ENCODE results near the gene TSPAN11. TPM values are rescaled to one million over a fixed set of nuclear protein-coding genes. Genes with fewer than 3 reads are reported as not detected.

The TSPAN11 gene
- total RNA-seq, 1 experiment from 2014 or later, result not detected

DNA sequence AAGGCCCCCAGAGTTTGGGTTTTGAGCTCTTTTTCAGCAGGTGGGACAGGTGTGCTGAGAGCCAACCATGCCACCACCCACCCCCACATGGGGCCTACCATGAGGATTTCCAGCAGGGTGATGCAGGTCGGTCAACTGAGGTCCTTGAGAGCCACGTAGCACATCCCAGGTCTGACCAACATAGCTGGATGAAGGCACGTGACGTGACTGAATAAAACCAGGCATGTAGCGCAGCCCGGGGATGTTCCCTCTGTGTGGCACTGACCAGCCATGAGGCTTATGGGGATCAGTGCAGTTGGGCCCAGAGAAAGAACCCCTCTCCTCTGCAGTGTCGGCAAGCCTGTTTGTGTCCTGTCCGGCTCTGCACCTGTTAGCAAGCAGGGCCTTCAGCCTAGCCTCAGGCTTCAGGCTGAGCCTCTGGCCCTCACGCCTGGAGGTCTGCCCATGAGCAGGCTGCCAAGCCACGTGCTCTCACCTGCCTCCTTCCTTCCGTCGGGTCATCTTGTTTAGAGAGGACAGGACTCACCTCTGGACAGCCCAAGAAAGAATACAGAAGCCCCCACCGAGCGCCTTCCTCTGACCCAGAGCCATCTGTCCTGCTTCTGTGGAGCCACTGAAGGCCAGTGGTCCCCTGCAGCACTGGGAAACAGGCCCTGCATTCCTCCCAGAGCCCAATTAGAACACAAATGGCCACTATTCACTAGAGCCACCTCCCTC, 38.5 kb downstream of the TSPAN11 start:
- no peak for DNase-seq
- intact Hi-C loops (cut with micrococcal nuclease; ENCODE audit: unreplicated experiment), result loop anchor here (1.0 kb wide), 1 partner anchor 21 kb away; no protein-coding TSS in a partner anchor
- Mint-ChIP-seq H3K27ac (ENCODE audit: unreplicated experiment) (no peak overlapping the region), H3K36me3 (ENCODE audit: insufficient read depth, unreplicated experiment) (no peaks in the 10 kb centered on the region), H3K4me3 (ENCODE audit: unreplicated experiment) (no peak overlapping the region), H3K9me3 (ENCODE audit: unreplicated experiment) (no peaks in the 10 kb centered on the region), H3K4me1 (ENCODE audit: low read depth, unreplicated experiment) (peaks cover under 1% of the 10 kb centered on the region), H3K27me3 (ENCODE audit: insufficient read depth, unreplicated experiment) (peaks cover 26% of the 10 kb centered on the region)
- Histone ChIP-seq H3K36me3 (ENCODE audit: control insufficient read depth, insufficient read depth, low read length) (no peaks in the 10 kb centered on the region), H3K4me3 (ENCODE audit: low read depth, low read length) (no peak overlapping the region), H3K27me3 (replicated peaks; ENCODE audit: control insufficient read depth, insufficient read depth, low read length) (no peaks in the 10 kb centered on the region; the same call in 1 of the 2 replicates), H3K4me1 (peaks cover 1% of the 10 kb centered on the region; the same call in 1 of the 2 replicates), H3K9me3 (no peaks in the 10 kb centered on the region)
- no TSS peak for BruUV-seq (replicated peaks)
- ChIA-PET POLR2A (no interaction called here), CTCF (interaction anchor here (0.7 to 1.0 kb wide), 4 partner anchors 16 to 87 kb away, joined by 3 to 10 read pairs (median 5); no protein-coding TSS in a partner anchor)
- TF ChIP-seq CTCF (IDR thresholded peaks at IDR 0.05; ENCODE audit: insufficient read depth in 1 of 2, low read depth in 1 of 2, low read length in 1 of 2, severe bottlenecking in 1 of 2, unreplicated experiment in 1 of 2), result no peak

GRCh38 chr12:30965613-30965985, 39.1 kb downstream of the TSPAN11 start:
- peaks cover 7% of the 10 kb centered on the region; the same call in 1 of the 2 replicates for H3K4me1 ChIP-seq
- CTCF ChIA-PET, result interaction anchor here (0.7 to 1.0 kb wide), 5 partner anchors 15 to 86 kb away, joined by 3 to 10 read pairs (median 5); no protein-coding TSS in a partner anchor

DNA sequence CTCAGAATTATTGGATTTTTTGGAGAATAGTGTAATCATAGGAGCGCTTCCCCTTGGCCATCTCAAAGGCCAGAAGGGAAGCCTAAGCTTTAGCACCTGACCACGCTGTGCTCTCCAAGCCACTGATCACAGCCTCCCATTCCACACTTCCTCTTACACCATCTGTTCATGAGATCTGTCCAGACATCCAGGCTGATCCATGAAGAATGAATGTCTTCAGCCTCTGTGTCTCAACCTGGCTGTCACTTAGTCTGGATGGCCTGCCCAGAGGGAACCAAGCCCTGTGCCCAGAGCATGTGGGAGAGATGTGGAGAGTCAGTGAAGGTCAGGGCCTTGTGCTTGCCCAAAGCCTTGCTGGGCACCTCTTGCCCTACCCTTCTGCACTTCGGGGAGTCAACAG, 40.5 kb downstream of the TSPAN11 start:
- no peak for TF ChIP-seq CTCF (IDR thresholded peaks at IDR 0.05; ENCODE audit: insufficient read depth in 1 of 2, low read depth in 1 of 2, low read length in 1 of 2, severe bottlenecking in 1 of 2, unreplicated experiment in 1 of 2)
- no peaks in the 10 kb centered on the region; the same call in 1 of the 2 replicates for H3K27me3 ChIP-seq (replicated peaks; ENCODE audit: control insufficient read depth, insufficient read depth, low read length)
- peaks cover 13% of the 10 kb centered on the region; the same call in 1 of the 2 replicates for H3K4me1 ChIP-seq
- BruUV-seq (replicated peaks), result no TSS peak
- H3K9me3 ChIP-seq, result no peaks in the 10 kb centered on the region
- Mint-ChIP-seq H3K4me3 (ENCODE audit: unreplicated experiment) (no peak overlapping the region), H3K27ac (ENCODE audit: unreplicated experiment) (no peak overlapping the region), H3K4me1 (ENCODE audit: low read depth, unreplicated experiment) (peaks cover 11% of the 10 kb centered on the region), H3K27me3 (ENCODE audit: insufficient read depth, unreplicated experiment) (peaks cover 28% of the 10 kb centered on the region), H3K36me3 (ENCODE audit: insufficient read depth, unreplicated experiment) (no peaks in the 10 kb centered on the region), H3K9me3 (ENCODE audit: unreplicated experiment) (no peaks in the 10 kb centered on the region)
- no peaks in the 10 kb centered on the region for H3K36me3 ChIP-seq (ENCODE audit: control insufficient read depth, insufficient read depth, low read length)
- ChIA-PET POLR2A (no interaction called here), CTCF (interaction anchor here (0.9 kb wide), 1 partner anchor 119 kb away, joined by 3 read pairs; no protein-coding TSS in a partner anchor)
- no peak for DNase-seq
- intact Hi-C loops (cut with micrococcal nuclease; ENCODE audit: unreplicated experiment), result no loop called here
- H3K4me3 ChIP-seq (ENCODE audit: low read depth, low read length), result no peak overlapping the region

More at GRCh38 chr12:30965613-30965985, 39.1 kb downstream of the TSPAN11 start:
- no peak overlapping the region for H3K4me3 ChIP-seq (ENCODE audit: low read depth, low read length)
- H3K36me3 Mint-ChIP-seq (ENCODE audit: insufficient read depth, unreplicated experiment), result no peaks in the 10 kb centered on the region
- DNase-seq, result peak; percentile 77 to 80
- no TSS peak for BruUV-seq (replicated peaks)
- H3K9me3 ChIP-seq, result no peaks in the 10 kb centered on the region
- no peaks in the 10 kb centered on the region for H3K36me3 ChIP-seq (ENCODE audit: control insufficient read depth, insufficient read depth, low read length)
- peaks cover 26% of the 10 kb centered on the region for H3K27me3 Mint-ChIP-seq (ENCODE audit: insufficient read depth, unreplicated experiment)
- POLR2A ChIA-PET, result no interaction called here
- H3K9me3 Mint-ChIP-seq (ENCODE audit: unreplicated experiment), result no peaks in the 10 kb centered on the region
- H3K27ac Mint-ChIP-seq (ENCODE audit: unreplicated experiment), result no peak overlapping the region
- intact Hi-C loops (cut with micrococcal nuclease; ENCODE audit: unreplicated experiment), result loop anchor here (1.0 kb wide), 1 partner anchor 21 kb away; no protein-coding TSS in a partner anchor
- H3K4me1 Mint-ChIP-seq (ENCODE audit: low read depth, unreplicated experiment), result peaks cover 6% of the 10 kb centered on the region
- peak; percentile 81 to 87 for TF ChIP-seq CTCF (IDR thresholded peaks at IDR 0.05; ENCODE audit: insufficient read depth in 1 of 2, low read depth in 1 of 2, low read length in 1 of 2, severe bottlenecking in 1 of 2, unreplicated experiment in 1 of 2)
- H3K27me3 ChIP-seq (replicated peaks; ENCODE audit: control insufficient read depth, insufficient read depth, low read length), result no peaks in the 10 kb centered on the region; the same call in 1 of the 2 replicates
- H3K4me3 Mint-ChIP-seq (ENCODE audit: unreplicated experiment), result no peak overlapping the region
